HEK293 (cell line): ENCODE data around the gene ZNF699.

ENCODE experiments used
- BCL11A ChIP-seq: fragments of 450-650 bp; formaldehyde crosslinking; IDR thresholded peaks from 2 replicates; pipeline ENCODE4 v1.5.1; 2016; ENCODE audit warnings: low read depth, missing biosample characterization, missing genetic modification characterization
- GLIS1 ChIP-seq: fragments of 450-650 bp; formaldehyde crosslinking; IDR thresholded peaks from 2 replicates; pipeline ENCODE4 v1.5.1; 2016; ENCODE audit warnings: missing biosample characterization, missing genetic modification characterization
- HOXD13 ChIP-seq: sonication (generic); formaldehyde crosslinking; IDR thresholded peaks from 2 replicates; pipeline ENCODE4 v1.8.0; 2022; ENCODE audit warnings: missing genetic modification reagents, borderline replicate concordance
- KLF17 ChIP-seq: fragments of 450-650 bp; formaldehyde crosslinking; IDR thresholded peaks from 2 replicates; pipeline ENCODE4 v1.5.1; 2016; ENCODE audit warnings: missing biosample characterization, missing genetic modification characterization
- KLF8 ChIP-seq: fragments of 450-650 bp; formaldehyde crosslinking; IDR thresholded peaks from 2 replicates; pipeline ENCODE4 v1.5.1; 2016; ENCODE audit warnings: missing biosample characterization, missing genetic modification characterization
- MEIS1 ChIP-seq: sonication (generic); formaldehyde crosslinking; IDR thresholded peaks from 2 replicates; pipeline ENCODE4 v1.8.1; 2022; ENCODE audit warnings: missing genetic modification reagents, mild to moderate bottlenecking, borderline replicate concordance
- MYNN ChIP-seq: fragments of 450-650 bp; formaldehyde crosslinking; IDR thresholded peaks from 2 replicates; pipeline ENCODE4 v1.5.1; 2016; ENCODE audit warnings: missing biosample characterization, missing genetic modification characterization, borderline replicate concordance
- RBAK ChIP-seq: fragments of 450-650 bp; formaldehyde crosslinking; IDR thresholded peaks from 2 replicates; pipeline ENCODE4 v1.5.1; 2016; ENCODE audit warnings: missing biosample characterization, missing genetic modification characterization
- SETDB1 ChIP-seq: IDR thresholded peaks from one replicate; pipeline ENCODE4 v1.6.1; 2017; ENCODE audit warnings: mild to moderate bottlenecking, low read length, moderate library complexity, mixed read lengths; ENCODE audit not compliant: insufficient read length
- TRIM28 ChIP-seq: IDR thresholded peaks from 2 replicates; pipeline ENCODE4 v1.6.1; 2011; ENCODE audit warnings: low read length, control low read depth, borderline replicate concordance
- YY1 ChIP-seq: fragments of 450-650 bp; formaldehyde crosslinking; IDR thresholded peaks from 2 replicates; pipeline ENCODE4 v1.5.1; 2018; ENCODE audit warnings: missing biosample characterization, missing genetic modification characterization
- ZBTB17 ChIP-seq: fragments of 450-650 bp; formaldehyde crosslinking; IDR thresholded peaks from 2 replicates; pipeline ENCODE4 v1.5.1; 2016; ENCODE audit warnings: missing biosample characterization, missing genetic modification characterization
- ZBTB7A ChIP-seq: fragments of 450-650 bp; formaldehyde crosslinking; IDR thresholded peaks from 2 replicates; pipeline ENCODE4 v1.5.1; 2016; ENCODE audit warnings: low read depth, missing biosample characterization, missing genetic modification characterization
- ZFP3 ChIP-seq: fragments of 450-650 bp; formaldehyde crosslinking; IDR thresholded peaks from 2 replicates; pipeline ENCODE4 v1.5.1; 2016; ENCODE audit warnings: low read depth, missing biosample characterization, missing genetic modification characterization
- ZIC2 ChIP-seq: fragments of 450-650 bp; formaldehyde crosslinking; IDR thresholded peaks from 2 replicates; pipeline ENCODE4 v1.5.1; 2016; ENCODE audit warnings: missing biosample characterization, missing genetic modification characterization
- ZNF16 ChIP-seq: fragments of 450-650 bp; formaldehyde crosslinking; IDR thresholded peaks from 2 replicates; pipeline ENCODE4 v1.5.1; 2016; ENCODE audit warnings: low read depth, missing biosample characterization, missing genetic modification characterization
- ZNF169 ChIP-seq: fragments of 450-650 bp; formaldehyde crosslinking; IDR thresholded peaks from 2 replicates; pipeline ENCODE4 v1.5.1; 2016; ENCODE audit warnings: missing biosample characterization, missing genetic modification characterization
- ZNF354C ChIP-seq: fragments of 450-650 bp; formaldehyde crosslinking; IDR thresholded peaks from 2 replicates; pipeline ENCODE4 v1.5.1; 2016; ENCODE audit warnings: missing biosample characterization, missing genetic modification characterization, low read depth, borderline replicate concordance
- ZNF366 ChIP-seq: fragments of 450-650 bp; formaldehyde crosslinking; conservative IDR thresholded peaks from 2 replicates; pipeline ENCODE4 v1.5.1; 2016; ENCODE audit warnings: missing biosample characterization, missing genetic modification characterization
- ZNF37A ChIP-seq: fragments of 450-650 bp; IDR thresholded peaks from 2 replicates; pipeline ENCODE4 v1.5.1; 2018; ENCODE audit warnings: missing biosample characterization, missing genetic modification characterization
- ZNF501 ChIP-seq: fragments of 450-650 bp; formaldehyde crosslinking; IDR thresholded peaks from 2 replicates; pipeline ENCODE4 v1.5.1; 2016; ENCODE audit warnings: missing biosample characterization, missing genetic modification characterization
- ZNF548 ChIP-seq: fragments of 450-650 bp; formaldehyde crosslinking; IDR thresholded peaks from 2 replicates; pipeline ENCODE4 v1.5.1; 2016; ENCODE audit warnings: missing biosample characterization, missing genetic modification characterization
- ZNF660 ChIP-seq: fragments of 450-650 bp; IDR thresholded peaks from 2 replicates; pipeline ENCODE4 v1.5.1; 2018; ENCODE audit warnings: missing biosample characterization, mild to moderate bottlenecking, missing genetic modification characterization
- ZNF677 ChIP-seq: fragments of 450-650 bp; IDR thresholded peaks from 2 replicates; pipeline ENCODE4 v1.5.0; 2018; ENCODE audit warnings: missing biosample characterization, mild to moderate bottlenecking, missing genetic modification characterization, moderate library complexity
- ZNF701 ChIP-seq: fragments of 450-650 bp; formaldehyde crosslinking; IDR thresholded peaks from 2 replicates; pipeline ENCODE4 v1.5.1; 2016; ENCODE audit warnings: missing biosample characterization, missing genetic modification characterization
- ZNF747 ChIP-seq: fragments of 450-650 bp; formaldehyde crosslinking; IDR thresholded peaks from 2 replicates; pipeline ENCODE4 v1.5.1; 2016; ENCODE audit warnings: missing biosample characterization, missing genetic modification characterization
- TF ChIP-seq, protein P1 (sequence below): IDR thresholded peaks from 2 replicates; pipeline ENCODE4 v1.6.1; 2011; ENCODE audit warnings: mild to moderate bottlenecking, low read depth, low read length, borderline replicate concordance
- TF ChIP-seq, protein P2 (sequence below): sonication (generic); formaldehyde crosslinking; IDR thresholded peaks from 2 replicates; pipeline ENCODE4 v1.8.1; 2022; ENCODE audit warnings: mild to moderate bottlenecking, moderate library complexity, missing genetic modification reagents
- TF ChIP-seq, protein P3 (sequence below): fragments of 450-650 bp; formaldehyde crosslinking; IDR thresholded peaks from 2 replicates; pipeline ENCODE4 v1.5.1; 2017; ENCODE audit warnings: missing biosample characterization, missing genetic modification characterization
- TF ChIP-seq, protein P4 (sequence below): fragments of 450-650 bp; formaldehyde crosslinking; IDR thresholded peaks from 2 replicates; pipeline ENCODE4 v1.5.1; 2016; ENCODE audit warnings: missing biosample characterization, missing genetic modification characterization, borderline replicate concordance

ZNF699 gene

GRCh38 chr19:9309139-9309973, at the start of gene ZNF699 (continued):
- TF ChIP-seq BCL11A (tag by site-specific recombination) (no peak), ZNF677 (tag by site-specific recombination) (no peak), ZNF548 (tag by site-specific recombination) (no peak), GLIS1 (tag by site-specific recombination) (peak; percentile 64), ZNF501 (tag by site-specific recombination) (no peak), KLF8 (tag by site-specific recombination) (no peak; the same call in 1 of the 2 replicates), ZNF354C (tag by site-specific recombination) (no peak), KLF17 (tag by site-specific recombination) (no peak), HOXD13 (CRISPR knock-in tag) (no peak), ZFP3 (tag by site-specific recombination) (no peak), ZNF37A (tag by site-specific recombination) (no peak), RBAK (no peak), ZBTB17 (tag by site-specific recombination) (peak; percentile 72; the same call in 1 of the 2 replicates), ZIC2 (tag by site-specific recombination) (no peak), ZNF660 (tag by site-specific recombination) (no peak), ZNF16 (tag by site-specific recombination) (no peak), MYNN (tag by site-specific recombination) (no peak), ZNF747 (no peak), ZNF169 (no peak), ZNF701 (no peak), TRIM28 (no peak), MEIS1 (CRISPR knock-in tag) (no peak), ZNF366 (tag by site-specific recombination) (no peak), SETDB1 (no peak), YY1 (tag by site-specific recombination) (no peak), ZBTB7A (tag by site-specific recombination) (no peak)
- TF ChIP-seq, protein P1, sequence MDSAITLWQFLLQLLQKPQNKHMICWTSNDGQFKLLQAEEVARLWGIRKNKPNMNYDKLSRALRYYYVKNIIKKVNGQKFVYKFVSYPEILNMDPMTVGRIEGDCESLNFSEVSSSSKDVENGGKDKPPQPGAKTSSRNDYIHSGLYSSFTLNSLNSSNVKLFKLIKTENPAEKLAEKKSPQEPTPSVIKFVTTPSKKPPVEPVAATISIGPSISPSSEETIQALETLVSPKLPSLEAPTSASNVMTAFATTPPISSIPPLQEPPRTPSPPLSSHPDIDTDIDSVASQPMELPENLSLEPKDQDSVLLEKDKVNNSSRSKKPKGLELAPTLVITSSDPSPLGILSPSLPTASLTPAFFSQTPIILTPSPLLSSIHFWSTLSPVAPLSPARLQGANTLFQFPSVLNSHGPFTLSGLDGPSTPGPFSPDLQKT: no peak
- TF ChIP-seq, protein P2, sequence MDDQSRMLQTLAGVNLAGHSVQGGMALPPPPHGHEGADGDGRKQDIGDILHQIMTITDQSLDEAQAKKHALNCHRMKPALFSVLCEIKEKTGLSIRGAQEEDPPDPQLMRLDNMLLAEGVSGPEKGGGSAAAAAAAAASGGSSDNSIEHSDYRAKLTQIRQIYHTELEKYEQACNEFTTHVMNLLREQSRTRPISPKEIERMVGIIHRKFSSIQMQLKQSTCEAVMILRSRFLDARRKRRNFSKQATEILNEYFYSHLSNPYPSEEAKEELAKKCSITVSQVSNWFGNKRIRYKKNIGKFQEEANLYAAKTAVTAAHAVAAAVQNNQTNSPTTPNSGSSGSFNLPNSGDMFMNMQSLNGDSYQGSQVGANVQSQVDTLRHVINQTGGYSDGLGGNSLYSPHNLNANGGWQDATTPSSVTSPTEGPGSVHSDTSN (CRISPR knock-in tag): no peak
- TF ChIP-seq, protein P3, sequence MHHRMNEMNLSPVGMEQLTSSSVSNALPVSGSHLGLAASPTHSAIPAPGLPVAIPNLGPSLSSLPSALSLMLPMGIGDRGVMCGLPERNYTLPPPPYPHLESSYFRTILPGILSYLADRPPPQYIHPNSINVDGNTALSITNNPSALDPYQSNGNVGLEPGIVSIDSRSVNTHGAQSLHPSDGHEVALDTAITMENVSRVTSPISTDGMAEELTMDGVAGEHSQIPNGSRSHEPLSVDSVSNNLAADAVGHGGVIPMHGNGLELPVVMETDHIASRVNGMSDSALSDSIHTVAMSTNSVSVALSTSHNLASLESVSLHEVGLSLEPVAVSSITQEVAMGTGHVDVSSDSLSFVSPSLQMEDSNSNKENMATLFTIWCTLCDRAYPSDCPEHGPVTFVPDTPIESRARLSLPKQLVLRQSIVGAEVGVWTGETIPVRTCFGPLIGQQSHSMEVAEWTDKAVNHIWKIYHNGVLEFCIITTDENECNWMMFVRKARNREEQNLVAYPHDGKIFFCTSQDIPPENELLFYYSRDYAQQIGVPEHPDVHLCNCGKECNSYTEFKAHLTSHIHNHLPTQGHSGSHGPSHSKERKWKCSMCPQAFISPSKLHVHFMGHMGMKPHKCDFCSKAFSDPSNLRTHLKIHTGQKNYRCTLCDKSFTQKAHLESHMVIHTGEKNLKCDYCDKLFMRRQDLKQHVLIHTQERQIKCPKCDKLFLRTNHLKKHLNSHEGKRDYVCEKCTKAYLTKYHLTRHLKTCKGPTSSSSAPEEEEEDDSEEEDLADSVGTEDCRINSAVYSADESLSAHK (tag by site-specific recombination): no peak
- TF ChIP-seq, protein P4, sequence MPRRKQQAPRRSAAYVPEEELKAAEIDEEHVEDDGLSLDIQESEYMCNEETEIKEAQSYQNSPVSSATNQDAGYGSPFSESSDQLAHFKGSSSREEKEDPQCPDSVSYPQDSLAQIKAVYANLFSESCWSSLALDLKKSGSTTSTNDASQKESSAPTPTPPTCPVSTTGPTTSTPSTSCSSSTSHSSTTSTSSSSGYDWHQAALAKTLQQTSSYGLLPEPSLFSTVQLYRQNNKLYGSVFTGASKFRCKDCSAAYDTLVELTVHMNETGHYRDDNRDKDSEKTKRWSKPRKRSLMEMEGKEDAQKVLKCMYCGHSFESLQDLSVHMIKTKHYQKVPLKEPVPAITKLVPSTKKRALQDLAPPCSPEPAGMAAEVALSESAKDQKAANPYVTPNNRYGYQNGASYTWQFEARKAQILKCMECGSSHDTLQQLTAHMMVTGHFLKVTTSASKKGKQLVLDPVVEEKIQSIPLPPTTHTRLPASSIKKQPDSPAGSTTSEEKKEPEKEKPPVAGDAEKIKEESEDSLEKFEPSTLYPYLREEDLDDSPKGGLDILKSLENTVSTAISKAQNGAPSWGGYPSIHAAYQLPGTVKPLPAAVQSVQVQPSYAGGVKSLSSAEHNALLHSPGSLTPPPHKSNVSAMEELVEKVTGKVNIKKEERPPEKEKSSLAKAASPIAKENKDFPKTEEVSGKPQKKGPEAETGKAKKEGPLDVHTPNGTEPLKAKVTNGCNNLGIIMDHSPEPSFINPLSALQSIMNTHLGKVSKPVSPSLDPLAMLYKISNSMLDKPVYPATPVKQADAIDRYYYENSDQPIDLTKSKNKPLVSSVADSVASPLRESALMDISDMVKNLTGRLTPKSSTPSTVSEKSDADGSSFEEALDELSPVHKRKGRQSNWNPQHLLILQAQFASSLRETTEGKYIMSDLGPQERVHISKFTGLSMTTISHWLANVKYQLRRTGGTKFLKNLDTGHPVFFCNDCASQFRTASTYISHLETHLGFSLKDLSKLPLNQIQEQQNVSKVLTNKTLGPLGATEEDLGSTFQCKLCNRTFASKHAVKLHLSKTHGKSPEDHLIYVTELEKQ (tag by site-specific recombination): no peak
